GM21381 (cell line): Measurements from ENCODE around the gene CX3CR1.

Experiments used
- ATAC-seq: cut with Tn5 transposase; IDR thresholded peaks from one replicate; pipeline ENCODE4 v1.9.1; 2021; ENCODE audit warnings: mild to moderate bottlenecking, moderate library complexity; ENCODE audit not compliant: unreplicated experiment

Gene CX3CR1

GRCh38 chr3:39294446-39295183 is 14.8 kb upstream of the CX3CR1 start:
- ATAC-seq: peak; percentile 5

GRCh38 chr3:39292961-39293360 is 13.1 kb upstream of the CX3CR1 start:
- no peak for ATAC-seq

GRCh38 chr3:39291903-39292329 is 12.1 kb upstream of the CX3CR1 start:
- no peak for ATAC-seq

GRCh38 chr3:39290255-39290654 is 10.4 kb upstream of the CX3CR1 start:
- ATAC-seq: no peak

- ATAC-seq: no peak
Measured at GRCh38 chr3:39289107-39289506, 9.3 kb upstream of the CX3CR1 start.

GRCh38 chr3:39288300-39288808 is 8.5 kb upstream of the CX3CR1 start:
- ATAC-seq: peak; percentile 97

GRCh38 chr3:39287216-39288164 is 7.7 kb upstream of the CX3CR1 start:
- ATAC-seq: no peak

GRCh38 chr3:39286771-39287170 is 6.9 kb upstream of the CX3CR1 start:
- ATAC-seq: no peak

GRCh38 chr3:39285332-39285731 is 5.5 kb upstream of the CX3CR1 start:
- no peak for ATAC-seq

- ATAC-seq: no peak
Measured at GRCh38 chr3:39284457-39284881, 4.6 kb upstream of the CX3CR1 start.

- ATAC-seq: no peak
Measured at GRCh38 chr3:39282057-39282456, 2.2 kb upstream of the CX3CR1 start.

GRCh38 chr3:39281533-39281932 is 1.7 kb upstream of the CX3CR1 start:
- ATAC-seq: no peak

- no peak for ATAC-seq
Measured at GRCh38 chr3:39280571-39280970, 735 bp upstream of the CX3CR1 start.

GRCh38 chr3:39278616-39278935 is 1.3 kb downstream of the CX3CR1 start:
- ATAC-seq: no peak

GRCh38 chr3:39277893-39278615 is 1.8 kb downstream of the CX3CR1 start:
- no peak for ATAC-seq

GRCh38 chr3:39276746-39277145 is 3.1 kb downstream of the CX3CR1 start:
- ATAC-seq: no peak

GRCh38 chr3:39275963-39276593 is 3.8 kb downstream of the CX3CR1 start:
- no peak for ATAC-seq

GRCh38 chr3:39275052-39275451 is 4.8 kb downstream of the CX3CR1 start:
- ATAC-seq: no peak

GRCh38 chr3:39273119-39273518 is 6.7 kb downstream of the CX3CR1 start:
- ATAC-seq: no peak

GRCh38 chr3:39272191-39272590 is 7.6 kb downstream of the CX3CR1 start:
- no peak for ATAC-seq
